HG03558 (cell line): ENCODE measurements around the gene OASL.

ENCODE experiments used
- ATAC-seq: cut with Tn5 transposase; IDR thresholded peaks from one replicate; pipeline ENCODE4 v1.9.1; 2021; ENCODE audit warnings: moderate number of reproducible peaks; ENCODE audit not compliant: unreplicated experiment; ENCODE audit errors: extremely low read depth

Gene OASL

GRCh38 chr12:120994589-120995337, 44.3 kb downstream of the OASL start:
- ATAC-seq, result no peak

DNA sequence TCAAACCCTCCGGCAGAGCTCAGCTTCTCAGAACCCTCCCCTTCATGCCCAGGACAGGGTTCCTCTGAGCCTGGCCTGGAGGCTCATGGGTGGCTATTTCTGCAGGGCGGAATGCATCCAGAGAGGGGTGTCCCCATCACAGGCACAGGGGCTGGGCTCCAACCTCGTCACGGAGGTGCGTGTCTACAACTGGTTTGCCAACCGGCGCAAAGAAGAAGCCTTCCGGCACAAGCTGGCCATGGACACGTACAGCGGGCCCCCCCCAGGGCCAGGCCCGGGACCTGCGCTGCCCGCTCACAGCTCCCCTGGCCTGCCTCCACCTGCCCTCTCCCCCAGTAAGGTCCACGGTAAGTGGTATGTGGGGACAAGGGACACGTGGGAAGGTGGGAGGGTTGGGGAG, 45.0 kb downstream of the OASL start:
- ATAC-seq, result no peak

- ATAC-seq, result no peak
These were observed 45.5 kb downstream of the OASL start for GRCh38 chr12:120993496-120993895.

GRCh38 chr12:120992989-120993388, 46.1 kb downstream of the OASL start:
- ATAC-seq, result no peak

GRCh38 chr12:120991965-120992364, 47.1 kb downstream of the OASL start:
- ATAC-seq, result no peak

GRCh38 chr12:120990487-120991055, 48.5 kb downstream of the OASL start:
- no peak for ATAC-seq

DNA sequence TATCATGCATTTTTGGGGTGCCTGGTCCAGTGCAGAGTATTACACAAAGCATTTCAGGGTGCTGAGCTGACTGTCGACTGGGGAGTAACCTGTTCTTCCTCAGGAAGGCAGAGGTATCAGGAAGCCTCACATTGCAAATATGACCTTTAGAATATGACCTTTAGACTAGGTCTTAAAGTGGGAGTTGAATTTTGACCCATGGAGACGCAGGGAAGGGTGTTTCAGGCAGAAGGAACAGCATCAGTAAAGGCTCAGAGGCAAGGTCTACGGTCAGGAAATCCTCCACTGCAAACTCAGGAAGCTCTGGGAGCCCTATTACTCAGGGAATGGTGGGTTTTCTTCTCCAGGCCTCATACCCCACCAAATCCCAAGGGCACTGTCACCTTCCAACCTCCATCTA, 49.4 kb downstream of the OASL start:
- no peak for ATAC-seq

DNA sequence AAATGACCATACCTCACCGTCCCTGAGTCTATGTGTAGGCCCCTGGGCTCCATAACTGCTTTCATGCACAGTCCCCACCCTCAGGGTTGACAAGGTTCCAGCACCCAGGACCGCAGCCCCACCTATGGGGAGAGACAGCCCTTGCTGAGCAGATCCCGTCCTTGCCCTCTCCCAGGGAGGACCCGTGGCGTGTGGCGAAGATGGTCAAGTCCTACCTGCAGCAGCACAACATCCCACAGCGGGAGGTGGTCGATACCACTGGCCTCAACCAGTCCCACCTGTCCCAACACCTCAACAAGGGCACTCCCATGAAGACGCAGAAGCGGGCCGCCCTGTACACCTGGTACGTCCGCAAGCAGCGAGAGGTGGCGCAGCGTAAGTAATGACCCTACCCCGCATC, 50.4 kb downstream of the OASL start:
- no peak for ATAC-seq

- ATAC-seq, result no peak
These were observed 50.8 kb downstream of the OASL start for GRCh38 chr12:120988234-120988633.

GRCh38 chr12:120984351-120984898, 54.6 kb downstream of the OASL start:
- ATAC-seq, result no peak

- no peak for ATAC-seq
These were observed 55.3 kb downstream of the OASL start for GRCh38 chr12:120983759-120984158.

DNA sequence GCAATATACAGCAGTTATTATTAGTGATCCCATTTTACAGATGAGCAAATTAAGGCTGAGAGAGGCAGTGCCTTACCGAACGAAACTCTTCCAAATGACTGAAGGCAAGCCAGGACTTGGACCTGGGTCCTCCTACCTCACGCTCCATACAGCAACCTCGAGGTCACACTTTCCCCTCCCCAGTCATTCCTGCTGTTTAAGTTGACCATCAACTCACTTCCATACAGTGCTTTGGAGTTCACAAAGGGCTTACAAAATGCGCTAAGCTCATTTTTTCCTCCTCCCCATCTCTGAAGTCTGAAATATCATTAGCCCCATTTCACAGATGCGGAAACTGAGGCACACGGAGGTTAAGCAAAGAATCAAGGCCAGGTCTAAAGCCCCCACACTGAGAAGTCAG, 56.4 kb downstream of the OASL start:
- no peak for ATAC-seq

- no peak for ATAC-seq
These were observed 57.6 kb downstream of the OASL start for GRCh38 chr12:120981407-120981941.

DNA sequence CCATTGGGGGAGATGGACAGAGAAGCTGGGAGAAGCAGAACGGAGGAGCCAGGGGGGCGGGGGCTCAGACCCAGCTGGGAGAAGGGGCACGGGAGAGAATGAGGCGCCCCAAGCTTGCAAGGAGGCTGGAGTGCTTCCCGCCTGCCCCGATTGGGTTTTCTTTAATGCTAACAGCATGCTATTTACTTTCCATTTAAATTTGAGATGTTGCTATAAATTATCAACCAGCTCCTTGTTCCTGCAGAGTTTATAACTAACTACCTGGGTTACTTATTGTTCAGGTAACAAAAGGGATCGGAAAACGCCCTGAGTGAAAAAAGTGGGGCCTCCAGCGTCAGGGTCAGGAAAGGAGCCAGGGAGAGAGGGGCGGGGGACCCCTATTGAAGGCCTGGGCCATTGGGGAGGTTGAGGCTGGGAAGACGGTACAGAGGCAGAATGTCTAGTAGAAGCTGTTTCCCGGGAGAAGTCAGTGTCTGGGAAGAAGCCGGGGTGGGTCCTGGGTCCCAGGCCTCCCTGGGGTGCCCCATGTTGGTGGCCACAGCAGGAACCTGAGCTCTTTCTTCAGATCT, 58.2 kb downstream of the OASL start:
- no peak for ATAC-seq

DNA sequence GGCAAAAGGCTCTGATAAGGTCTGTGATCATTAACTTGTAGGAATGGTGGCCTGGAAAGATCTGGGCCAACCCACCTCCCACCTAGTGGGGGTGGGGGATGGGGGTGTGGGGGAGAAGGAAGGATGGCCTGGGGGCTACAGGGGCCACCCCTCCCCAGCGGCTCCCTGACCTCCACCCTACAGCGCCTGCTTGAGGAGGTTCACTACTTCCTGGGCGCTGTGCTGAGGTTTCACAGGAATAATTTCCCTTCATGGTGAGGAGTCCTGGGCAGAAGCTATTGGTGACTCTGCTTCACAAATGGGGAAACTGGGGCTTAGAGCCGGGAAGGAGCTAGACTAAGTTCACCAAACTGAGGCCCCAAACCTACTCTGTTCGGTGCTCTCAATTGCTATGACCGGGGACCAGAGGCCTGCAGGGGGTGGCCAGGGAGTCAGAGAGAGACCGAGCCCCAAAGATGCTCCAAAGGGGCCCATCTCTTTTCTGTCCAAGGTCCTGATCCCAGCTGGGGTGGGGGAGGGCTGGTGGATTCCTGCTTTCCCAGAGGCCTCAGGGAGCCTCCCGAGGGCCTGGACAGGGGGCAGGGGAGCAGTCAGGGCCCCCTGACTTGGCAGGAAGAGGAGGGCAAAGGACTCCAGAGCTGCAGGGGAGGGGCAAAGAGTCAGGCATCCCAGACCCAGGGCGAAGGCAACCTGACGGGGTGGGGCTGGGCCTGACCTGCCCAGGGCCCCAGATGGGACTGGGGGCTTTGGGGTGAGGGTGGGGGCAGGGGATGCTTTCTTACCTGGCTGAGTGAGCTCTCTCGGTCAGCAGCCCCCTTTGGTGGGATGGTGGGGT, 59.0 kb downstream of the OASL start:
- ATAC-seq, result no peak

DNA sequence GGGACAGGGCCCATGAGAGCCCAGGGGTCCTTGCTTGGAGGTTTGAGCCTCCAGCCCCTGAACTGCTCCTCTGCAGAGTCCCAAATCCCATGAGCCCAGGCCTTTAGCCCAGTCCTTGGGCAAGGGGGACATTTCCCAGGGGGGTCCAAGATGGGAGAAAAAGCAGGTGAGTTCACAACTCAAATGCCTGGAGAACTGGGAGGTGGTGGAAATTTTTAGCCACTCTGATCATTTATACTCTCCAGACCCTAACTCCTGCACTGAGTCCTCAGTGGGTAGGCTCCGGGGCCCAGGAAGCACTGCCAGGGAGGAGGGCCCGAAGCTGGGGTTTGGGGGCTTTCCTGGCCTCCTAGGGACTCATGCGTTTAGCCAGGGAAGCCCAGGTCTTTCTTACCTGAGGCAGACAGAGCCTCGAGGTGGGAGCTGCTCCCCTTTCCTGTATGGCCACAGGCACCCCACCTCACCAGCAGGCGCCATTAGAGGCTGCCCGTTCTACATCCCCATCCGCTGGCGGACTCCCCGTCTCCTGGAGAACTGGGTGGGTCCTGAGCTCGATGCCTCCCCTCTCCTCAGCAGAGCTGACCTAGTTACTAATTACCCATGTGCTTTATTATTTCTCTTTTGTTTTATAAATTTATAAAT, 59.7 kb downstream of the OASL start:
- ATAC-seq, result no peak

DNA sequence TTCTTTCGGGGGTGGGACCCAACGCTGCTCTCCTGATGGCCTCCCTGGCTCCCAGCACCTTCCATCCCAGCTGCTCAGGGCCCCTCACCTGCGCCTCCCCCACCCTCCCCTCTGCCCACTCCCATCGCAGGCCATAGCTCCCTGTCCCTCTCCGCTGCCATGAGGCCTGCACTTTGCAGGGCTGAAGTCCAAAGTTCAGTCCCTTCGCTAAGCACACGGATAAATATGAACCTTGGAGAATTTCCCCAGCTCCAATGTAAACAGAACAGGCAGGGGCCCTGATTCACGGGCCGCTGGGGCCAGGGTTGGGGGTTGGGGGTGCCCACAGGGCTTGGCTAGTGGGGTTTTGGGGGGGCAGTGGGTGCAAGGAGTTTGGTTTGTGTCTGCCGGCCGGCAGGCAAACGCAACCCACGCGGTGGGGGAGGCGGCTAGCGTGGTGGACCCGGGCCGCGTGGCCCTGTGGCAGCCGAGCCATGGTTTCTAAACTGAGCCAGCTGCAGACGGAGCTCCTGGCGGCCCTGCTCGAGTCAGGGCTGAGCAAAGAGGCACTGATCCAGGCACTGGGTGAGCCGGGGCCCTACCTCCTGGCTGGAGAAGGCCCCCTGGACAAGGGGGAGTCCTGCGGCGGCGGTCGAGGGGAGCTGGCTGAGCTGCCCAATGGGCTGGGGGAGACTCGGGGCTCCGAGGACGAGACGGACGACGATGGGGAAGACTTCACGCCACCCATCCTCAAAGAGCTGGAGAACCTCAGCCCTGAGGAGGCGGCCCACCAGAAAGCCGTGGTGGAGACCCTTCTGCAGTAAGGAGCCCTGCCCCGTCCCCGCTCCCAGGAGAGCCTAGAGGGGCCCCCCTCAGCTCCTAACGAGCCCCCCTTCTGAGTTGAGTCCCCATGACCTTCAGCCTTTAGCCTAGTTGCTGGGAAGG, 60.5 kb downstream of the OASL start, which contains the start of gene HNF1A:
TSS of gene HNF1A (plus strand) at position 248 of the 924 bp plus-strand sequence. CDS start at position 474, 226 bp downstream.
- no peak for ATAC-seq

DNA sequence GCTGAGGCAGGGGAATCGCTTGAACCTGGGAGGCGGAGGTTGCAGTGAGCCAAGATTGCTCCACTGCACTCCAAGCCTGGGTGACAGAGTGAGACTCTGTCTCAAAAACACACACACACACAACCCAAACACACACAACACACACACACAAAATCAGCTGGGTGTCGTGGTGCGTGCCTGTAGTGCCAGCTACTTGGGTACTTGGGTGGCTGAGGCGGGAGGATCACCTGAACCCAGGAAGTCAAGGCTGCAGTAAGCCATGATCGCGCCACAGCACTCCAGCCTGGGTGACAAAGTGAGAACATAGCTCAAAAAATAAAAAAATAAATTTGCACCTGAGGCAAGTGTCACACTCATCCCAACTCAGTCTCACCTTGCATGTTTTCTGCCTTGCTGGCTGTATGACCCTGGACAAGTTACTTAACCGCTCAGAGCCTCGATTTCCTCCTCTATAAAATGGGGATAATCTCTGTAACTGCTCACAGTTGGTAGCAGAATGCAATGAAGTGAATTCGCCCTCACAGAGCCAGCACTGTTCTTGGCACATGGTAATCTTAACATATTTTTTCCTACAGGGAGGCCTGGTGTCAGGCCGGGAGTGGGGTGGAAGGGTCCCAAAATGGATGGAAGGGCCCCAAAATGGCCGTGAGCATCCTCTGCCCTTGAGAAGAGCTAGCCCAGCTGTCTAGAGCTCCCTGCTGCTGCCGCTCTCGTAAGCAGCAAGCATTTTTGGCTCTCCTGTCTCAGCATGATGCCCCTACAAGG, 61.3 kb downstream of the OASL start:
- no peak for ATAC-seq
